ENCODE data around the gene TLE1.

TLE1 gene

GRCh38 chr9:81573415-81574321 is 115.7 kb downstream of the TLE1 start:
- DNase-seq (ENCODE audit: low read depth) = no peak

- DNase-seq (ENCODE audit: low read depth) = no peak
Measured at GRCh38 chr9:81570083-81570482, 119.3 kb downstream of the TLE1 start.

- no peak for DNase-seq (ENCODE audit: low read depth)
Measured at GRCh38 chr9:81566074-81566698, 123.2 kb downstream of the TLE1 start.

- DNase-seq (ENCODE audit: low read depth) = no peak
Measured at GRCh38 chr9:81565609-81566008, 123.7 kb downstream of the TLE1 start.

DNA sequence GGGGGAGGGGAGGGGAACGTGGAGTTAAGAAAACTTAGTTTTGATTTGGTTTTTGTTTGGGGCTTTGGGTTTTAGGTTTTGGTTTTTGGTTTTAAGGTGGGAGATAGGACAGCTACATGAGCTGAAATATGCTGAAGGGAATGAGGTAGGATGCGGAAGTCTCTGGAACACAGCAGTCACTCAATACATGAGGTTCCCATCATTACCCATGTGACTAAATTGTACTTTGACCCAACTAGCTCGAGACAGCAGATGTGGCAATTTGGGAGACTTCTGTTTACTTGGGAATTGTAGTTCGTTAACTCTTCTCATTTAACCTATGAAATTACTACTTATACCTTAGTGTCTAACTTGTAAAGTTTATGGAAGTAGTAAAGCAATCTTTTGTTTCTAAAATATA is 124.2 kb downstream of the TLE1 start:
- no peak for DNase-seq (ENCODE audit: low read depth)

DNA sequence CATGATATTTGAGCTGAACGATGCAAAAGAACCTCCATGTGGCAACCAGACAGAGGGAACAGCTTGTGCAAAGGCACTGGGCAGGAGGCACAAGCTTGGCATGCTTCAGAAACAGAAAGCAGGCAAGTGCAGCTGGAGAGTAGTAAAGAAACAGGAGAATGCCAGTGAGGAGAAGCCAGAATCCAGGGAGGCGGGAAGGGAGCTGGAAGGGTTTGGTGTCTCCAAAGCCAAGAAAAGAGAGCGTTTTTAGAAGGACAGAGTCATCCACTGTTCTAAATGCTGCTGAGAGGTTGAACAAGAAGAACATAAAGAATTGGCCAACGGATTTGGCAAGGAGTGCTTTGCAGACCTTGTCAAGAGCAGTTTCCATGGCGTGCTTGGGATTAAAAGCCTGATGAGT is 124.7 kb downstream of the TLE1 start:
- DNase-seq (ENCODE audit: low read depth) = no peak

- DNase-seq (ENCODE audit: low read depth) = no peak
Measured at GRCh38 chr9:81563739-81564138, 125.6 kb downstream of the TLE1 start.

DNA sequence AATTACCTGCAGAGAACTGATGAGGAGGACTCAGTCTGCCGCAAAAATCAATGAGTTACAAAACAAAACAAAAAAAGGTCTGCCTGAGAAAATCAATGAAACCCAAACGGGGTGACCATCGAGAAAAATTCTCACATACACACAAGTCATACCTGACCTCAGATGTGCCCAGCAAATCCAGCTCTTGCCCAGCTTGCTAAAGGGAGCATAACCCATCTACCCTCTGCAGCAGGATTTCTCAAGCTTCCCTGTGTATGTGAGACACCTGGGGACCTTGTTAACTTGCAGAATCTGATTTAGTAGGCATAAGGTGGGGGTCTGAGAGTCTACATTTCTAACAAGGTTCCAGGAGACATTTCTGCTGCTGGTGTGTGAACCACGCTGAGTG is 126.3 kb downstream of the TLE1 start:
- DNase-seq (ENCODE audit: low read depth) = no peak

GRCh38 chr9:81562231-81563019 is 126.9 kb downstream of the TLE1 start:
- no peak for DNase-seq (ENCODE audit: low read depth)

- DNase-seq (ENCODE audit: low read depth) = no peak
Measured at GRCh38 chr9:81560851-81561732, 128.3 kb downstream of the TLE1 start.

- no peak for DNase-seq (ENCODE audit: low read depth)
Measured at GRCh38 chr9:81559709-81560108, 129.6 kb downstream of the TLE1 start.

GRCh38 chr9:81559197-81559596 is 130.2 kb downstream of the TLE1 start:
- DNase-seq (ENCODE audit: low read depth) = no peak

- no peak for DNase-seq (ENCODE audit: low read depth)
Measured at GRCh38 chr9:81558091-81558830, 131.1 kb downstream of the TLE1 start.

- DNase-seq (ENCODE audit: low read depth) = no peak
Measured at GRCh38 chr9:81557452-81558090, 131.8 kb downstream of the TLE1 start.

- no peak for DNase-seq (ENCODE audit: low read depth)
Measured at GRCh38 chr9:81556923-81557322, 132.4 kb downstream of the TLE1 start.

GRCh38 chr9:81552581-81552991 is 136.8 kb downstream of the TLE1 start:
- DNase-seq (ENCODE audit: low read depth) = no peak

- no peak for DNase-seq (ENCODE audit: low read depth)
Measured at GRCh38 chr9:81550207-81550583, 139.2 kb downstream of the TLE1 start.

DNA sequence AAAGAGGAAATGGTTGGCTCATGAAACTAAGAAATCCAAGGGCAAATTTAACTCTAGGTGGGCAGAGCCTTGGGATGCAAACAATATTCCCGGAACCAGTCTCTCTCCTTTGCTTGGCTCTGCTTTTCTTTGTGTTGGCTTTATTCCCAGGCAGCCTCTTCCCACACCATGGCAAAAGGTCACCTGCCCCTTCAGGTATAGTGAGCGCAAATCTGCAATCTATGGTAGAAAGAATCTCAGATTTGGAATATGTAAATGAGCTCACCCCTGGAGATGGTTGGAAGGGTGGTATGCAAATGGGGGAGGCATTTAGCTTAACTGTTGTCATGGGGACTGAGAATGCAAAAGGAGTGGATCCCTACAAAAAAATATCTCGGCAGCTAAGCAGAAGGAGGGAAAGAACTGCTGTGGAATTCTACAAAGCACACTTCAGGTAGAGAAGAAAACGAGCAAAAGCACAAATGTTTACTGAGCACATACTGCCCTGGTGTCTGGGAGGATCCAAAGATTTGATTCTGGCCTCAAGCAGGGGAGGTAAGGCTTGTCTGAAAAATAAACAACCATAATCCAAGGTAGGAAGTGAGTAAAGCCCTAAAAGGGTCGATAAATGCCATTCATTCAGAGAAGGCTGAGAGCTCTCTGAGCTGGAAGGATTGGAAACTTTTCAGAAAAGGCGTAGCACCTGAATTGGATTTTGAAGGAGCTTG is 139.7 kb downstream of the TLE1 start:
- no peak for DNase-seq (ENCODE audit: low read depth)

DNA sequence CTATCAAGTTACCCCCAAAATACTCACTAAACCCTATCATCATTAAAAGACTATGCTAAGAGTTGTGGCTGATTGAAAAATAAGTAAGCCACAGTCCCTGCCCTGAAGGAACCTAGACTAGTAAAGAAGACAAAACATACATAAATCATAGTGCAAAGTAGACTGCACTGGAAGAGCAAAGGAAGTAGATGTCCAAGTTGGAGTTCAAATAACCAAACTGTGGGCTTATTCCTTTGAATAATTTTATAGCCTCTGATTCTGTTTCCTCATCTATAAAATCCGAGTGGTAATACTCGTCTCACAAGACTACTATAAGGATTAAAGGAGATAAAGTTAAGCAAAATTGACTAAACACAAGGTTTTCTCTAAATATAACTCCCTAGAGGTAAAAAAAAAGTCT is 140.4 kb downstream of the TLE1 start:
- DNase-seq (ENCODE audit: low read depth) = no peak

DNA sequence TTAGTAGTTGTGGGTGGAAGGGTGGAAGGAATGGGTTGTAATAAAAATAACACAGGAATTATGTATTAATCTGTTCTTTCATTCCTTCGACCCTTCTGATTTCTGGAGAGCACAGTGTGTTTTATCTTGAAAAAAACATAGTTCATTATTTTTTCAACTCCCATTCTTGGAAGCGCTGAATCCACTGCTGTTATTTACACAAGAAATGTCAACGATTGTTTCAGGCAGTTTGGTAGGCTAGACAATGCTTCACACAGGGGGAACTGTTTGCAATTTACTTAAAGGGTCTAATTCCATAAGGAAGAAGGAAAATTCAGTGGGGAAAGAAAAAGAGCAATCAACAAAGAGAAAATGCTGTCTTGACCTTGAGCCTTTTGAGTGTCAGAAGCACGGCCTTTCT is 142.9 kb downstream of the TLE1 start:
- DNase-seq (ENCODE audit: low read depth) = no peak

Measured in stimulated activated CD8-positive, alpha-beta memory T cell treated with anti-CD3 and anti-CD28 coated beads, Interleukin-15, amount 100 ng/mL, for 1 hour (primary cell).